Lower leg skin (tissue), 4 donors: Measurements from ENCODE around the gene GZMM. TPM values are rescaled to one million over a fixed set of nuclear protein-coding genes. Genes with fewer than 3 reads are reported as not detected.

Source experiments
- DNase-seq, 2 donors: peaks; one replicate each; pipeline ENCODE4 v3.0.0-alpha.2; 2019; ENCODE audit warnings: low spot score in 2 of 2
- H3K4me3 ChIP-seq: fragments of 200-600 bp; sonication (generic); 2 replicates; pipeline ENCODE4 v1.5.1; 2017; ENCODE audit warnings: mild to moderate bottlenecking, low read depth; ENCODE audit not compliant: poor library complexity, severe bottlenecking
- CTCF ChIP-seq, 3 donors: fragments of 450-650 bp; IDR thresholded peaks; one replicate each; pipeline ENCODE4 v1.5.1; 2016; ENCODE audit warnings: antibody characterized with exemption in 3 of 3, mild to moderate bottlenecking in 3 of 3, moderate library complexity in 2 of 3
- POLR2A ChIP-seq, 2 donors: fragments of 450-650 bp; IDR thresholded peaks; one replicate each; pipeline ENCODE4 v1.6.1; 2016 to 2017; ENCODE audit warnings: antibody characterized with exemption in 2 of 2, mild to moderate bottlenecking in 1 of 2, moderate library complexity in 1 of 2
- WGBS, 2 donors: methylation state at CpG; one replicate each; pipeline ENCODE4 v1.1.5; 2018; 5-methylcytosine and 5-hydroxymethylcytosine counted together
- intact Hi-C: fragments of 100-400 bp; cut with DNase I; formaldehyde crosslinking; loops from one replicate; pipeline ENCODE4 v1.15.0; 2023; ENCODE audit warnings: low total_unique reads
- total RNA-seq, 4 donors: library from RNA; depleted of rRNA; stranded (reverse); fragments of >200 nt; gene quantifications; one replicate each; pipeline ENCODE4 v1.1.0, GENCODE V29; 2016

GZMM gene
- total RNA-seq, 4 donors from 2014 or later: 0.29 to 1.5 (median 1.3) TPM; not detected in 1

DNA sequence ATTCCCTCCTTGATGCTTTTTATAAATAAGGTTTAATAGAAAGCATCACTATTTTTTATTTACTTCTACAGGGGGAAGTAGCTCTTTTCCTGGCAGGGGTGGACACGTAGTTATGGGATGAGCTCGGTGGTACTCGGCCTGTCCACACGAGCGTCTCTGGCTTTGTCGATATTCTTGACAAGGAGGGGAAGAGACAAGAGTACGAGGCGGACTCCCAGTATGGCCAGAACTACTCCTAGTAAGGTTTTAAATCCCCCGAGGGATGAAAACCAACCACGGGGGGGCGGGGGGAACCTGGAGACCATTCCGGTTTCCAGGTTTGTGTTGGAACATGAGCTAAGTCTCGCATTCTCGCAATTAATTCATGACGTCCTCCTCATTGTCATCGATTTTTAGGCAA is 23.0 kb downstream of the GZMM start:
- WGBS, 2 donors: 58 to 67% methylated on average over 16 of the region's 16 CpGs

DNA sequence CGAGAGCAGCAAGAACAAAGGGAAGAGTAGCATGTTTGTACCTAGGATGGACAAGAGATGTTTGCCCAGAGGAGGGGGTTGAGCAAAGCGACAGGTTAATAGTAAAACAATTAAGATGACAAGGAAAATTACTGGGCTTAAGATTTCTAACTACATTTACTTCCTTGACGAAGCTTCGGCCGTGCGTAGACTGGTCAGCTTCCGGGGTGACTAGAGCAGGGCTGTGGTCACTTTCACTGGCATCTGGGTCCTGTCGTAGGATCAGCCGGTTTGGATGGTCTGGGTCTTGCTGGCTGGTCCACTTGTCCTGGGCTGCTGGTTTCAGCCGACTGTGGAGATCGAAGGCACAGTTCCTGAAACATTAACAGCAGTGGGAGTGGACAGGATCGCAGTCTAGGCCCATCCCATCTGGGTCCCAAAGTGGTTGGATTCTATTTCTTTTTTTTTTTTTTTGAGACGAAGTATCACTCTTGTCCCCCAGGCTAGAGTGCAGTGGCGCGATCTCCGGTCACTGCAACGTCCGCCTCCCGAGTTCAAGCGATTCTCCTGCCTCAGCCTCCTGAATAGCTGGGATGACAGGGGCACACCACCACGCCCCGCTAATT is 23.5 kb downstream of the GZMM start:
- WGBS, 2 donors: 86 to 89% methylated on average over 17 to 22 of the region's 22 CpGs
- TF ChIP-seq CTCF (IDR thresholded peaks at IDR 0.05): no peak
- DNase-seq: no peak
- intact Hi-C loops: no loop called here
- no peak overlapping the region for H3K4me3 ChIP-seq

More for the DNA sequence above, 23.0 kb downstream of the GZMM start:
- no peak for TF ChIP-seq CTCF (IDR thresholded peaks at IDR 0.05)
- TF ChIP-seq POLR2A (IDR thresholded peaks at IDR 0.05): no peak
- H3K4me3 ChIP-seq: no peak overlapping the region
- no peak for DNase-seq
- intact Hi-C loops: no loop called here

DNA sequence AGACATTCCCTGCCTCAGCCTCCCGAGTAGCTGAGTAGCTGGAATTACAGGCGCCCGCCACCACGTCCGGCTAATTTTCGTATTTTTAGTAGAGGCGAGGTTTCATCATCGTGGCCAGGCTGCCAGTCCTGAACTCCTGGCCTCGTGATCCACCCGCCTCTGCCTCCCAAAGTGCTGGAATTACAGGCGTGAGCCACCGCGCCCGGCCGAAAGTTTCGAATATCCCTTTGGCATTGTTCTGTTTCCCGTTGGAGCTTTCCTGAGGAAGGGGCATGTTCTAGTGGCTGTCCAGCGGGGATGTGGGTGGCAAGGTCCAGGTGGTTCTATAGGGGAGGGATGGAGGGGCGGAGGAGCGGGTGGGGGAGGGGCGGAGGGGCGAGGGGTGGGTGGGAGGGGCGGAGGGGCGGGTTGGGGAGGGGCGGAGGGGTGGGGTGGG is 26.4 kb downstream of the GZMM start:
- no peak for DNase-seq

DNA sequence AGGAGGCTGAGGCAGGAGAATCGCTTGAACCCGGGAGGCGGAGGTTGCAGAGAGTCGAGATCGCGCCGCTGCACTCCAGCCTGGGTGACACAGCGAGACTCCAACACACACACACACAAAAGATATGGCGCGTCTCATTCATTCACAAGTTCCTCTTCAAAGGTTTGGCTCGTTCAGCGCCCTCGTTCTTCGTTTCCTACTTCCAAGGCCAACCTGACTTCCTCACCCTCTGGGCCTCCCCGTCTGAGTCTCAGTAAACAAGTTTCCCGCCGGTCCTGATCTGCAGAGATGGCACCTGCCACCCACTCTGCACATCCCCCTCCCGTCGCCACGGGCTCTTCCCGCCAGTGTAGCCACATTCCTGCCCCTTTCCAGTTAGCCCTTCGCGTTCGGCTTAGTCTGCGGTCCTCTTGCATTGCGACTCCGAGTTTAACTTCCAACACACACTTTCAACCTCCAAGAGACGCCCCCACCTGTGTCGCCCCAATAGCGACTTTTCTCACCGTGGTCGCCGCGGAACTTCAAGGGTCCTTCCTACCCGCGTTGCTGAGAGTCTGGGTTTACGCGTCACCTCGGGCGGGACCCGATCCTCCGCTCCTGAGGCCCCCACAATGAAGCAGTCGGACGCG is 27.2 kb downstream of the GZMM start:
- TF ChIP-seq POLR2A (IDR thresholded peaks at IDR 0.05) (no peak), CTCF (IDR thresholded peaks at IDR 0.05) (no peak)
- WGBS, 2 donors: 3 to 4% methylated on average over 45 of the region's 45 CpGs
- intact Hi-C loops: loop anchor here (5.0 kb wide), 1 partner anchor 91 kb away; the partner anchor contains the start of gene RNF126
- DNase-seq: peak in 1 of 2 donors; percentile 53
- H3K4me3 ChIP-seq: peak overlapping the region; percentile 17

More for the DNA sequence above, 26.4 kb downstream of the GZMM start:
- no peak overlapping the region for H3K4me3 ChIP-seq
- TF ChIP-seq POLR2A (IDR thresholded peaks at IDR 0.05) (no peak), CTCF (IDR thresholded peaks at IDR 0.05) (no peak)
- intact Hi-C loops: loop anchor here (5.0 kb wide), 1 partner anchor 92 kb away; the partner anchor contains the start of gene RNF126
- 70 to 72% methylated on average over 17 of the region's 25 CpGs for WGBS, 2 donors

DNA sequence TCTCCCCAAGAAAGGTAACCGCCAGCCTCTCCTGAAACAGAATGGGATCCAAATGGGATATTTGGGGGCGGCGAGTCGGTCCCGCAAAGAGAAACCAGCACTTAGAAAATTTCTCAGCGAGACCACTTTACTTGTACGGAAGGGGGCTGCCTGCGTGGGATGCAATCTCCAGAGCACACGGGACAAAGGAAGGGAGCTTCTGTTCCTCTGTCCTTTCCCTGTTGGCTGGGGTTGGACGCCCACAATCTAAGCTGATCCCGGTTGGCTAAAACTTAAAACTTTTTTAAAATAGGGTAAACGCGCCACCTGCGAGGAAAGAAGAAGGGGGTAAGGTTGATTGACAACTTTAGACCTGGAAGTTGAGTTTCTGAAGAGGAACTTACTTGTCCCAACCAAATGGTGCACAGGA is 27.7 kb downstream of the GZMM start:
- DNase-seq: no peak
- WGBS, 2 donors: 0 to 3% methylated on average over 14 of the region's 14 CpGs
- TF ChIP-seq POLR2A (IDR thresholded peaks at IDR 0.05) (no peak), CTCF (IDR thresholded peaks at IDR 0.05) (no peak)
- intact Hi-C loops: loop anchor here (5.0 kb wide), 1 partner anchor 91 kb away; the partner anchor contains the start of gene RNF126
- peak overlapping the region; percentile 17 for H3K4me3 ChIP-seq
